HCT116 (cell line): ENCODE results near the gene ROCK2.

ENCODE experiments used
- CEBPB ChIP-seq: IDR thresholded peaks from 2 replicates; pipeline ENCODE4 v1.6.1; 2012; ENCODE audit warnings: low read depth
- TF ChIP-seq, protein P1 (sequence below), 3 experiments: fragments of 200-600 bp in 1 of 3; sonication (generic) in 1 of 3; IDR thresholded peaks in 2 of 3; conservative IDR thresholded peaks in 1 of 3; 2 replicates each; pipeline ENCODE4 v1.5.1; 2012 to 2017; ENCODE audit warnings: low read depth in 2 of 3, low read length in 2 of 3, antibody characterized with exemption in 1 of 3, borderline replicate concordance in 1 of 3, control low read depth in 1 of 3, mild to moderate bottlenecking in 1 of 3, mixed read lengths in 1 of 3, mixed run types in 1 of 3, moderate library complexity in 1 of 3; ENCODE audit not compliant: insufficient read depth in 1 of 3
- TF ChIP-seq, protein P2 (sequence below): IDR thresholded peaks from 2 replicates; pipeline ENCODE4 v1.6.1; 2012
- TF ChIP-seq, protein P3 (sequence below): IDR thresholded peaks from 2 replicates; pipeline ENCODE4 v1.6.1; 2012; ENCODE audit warnings: low read depth

DNA sequence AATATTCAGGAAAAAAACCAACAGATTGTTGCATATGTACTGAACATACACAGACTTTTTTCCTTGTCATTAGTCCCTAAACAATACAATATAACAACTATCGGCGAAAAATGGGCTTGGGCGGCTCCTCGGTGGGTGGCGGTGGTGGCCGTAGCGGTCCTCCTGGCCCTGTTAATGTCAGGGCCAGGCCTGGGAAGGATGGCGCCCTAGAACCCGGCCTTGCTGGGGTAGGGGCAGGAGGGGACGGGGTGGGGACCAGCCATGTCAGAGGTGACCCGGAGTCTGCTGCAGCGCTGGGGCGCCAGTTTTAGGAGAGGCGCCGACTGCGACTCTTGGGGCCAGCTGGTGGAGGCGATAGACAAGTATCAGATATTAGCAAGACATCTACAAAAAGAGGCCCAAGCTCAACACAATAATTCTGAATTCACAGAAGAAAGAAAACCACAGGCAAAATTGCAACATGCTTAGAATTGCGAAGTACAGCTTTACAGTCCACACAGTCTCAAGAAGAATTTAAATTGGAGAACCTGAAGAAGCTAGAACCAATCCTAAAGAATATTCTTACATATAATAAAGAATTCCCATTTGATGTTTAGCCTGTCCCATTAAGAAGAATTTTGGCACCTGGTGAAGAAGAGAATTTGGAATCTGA, 36.5 kb downstream of the ROCK2 start:
- TF ChIP-seq, protein P1, sequence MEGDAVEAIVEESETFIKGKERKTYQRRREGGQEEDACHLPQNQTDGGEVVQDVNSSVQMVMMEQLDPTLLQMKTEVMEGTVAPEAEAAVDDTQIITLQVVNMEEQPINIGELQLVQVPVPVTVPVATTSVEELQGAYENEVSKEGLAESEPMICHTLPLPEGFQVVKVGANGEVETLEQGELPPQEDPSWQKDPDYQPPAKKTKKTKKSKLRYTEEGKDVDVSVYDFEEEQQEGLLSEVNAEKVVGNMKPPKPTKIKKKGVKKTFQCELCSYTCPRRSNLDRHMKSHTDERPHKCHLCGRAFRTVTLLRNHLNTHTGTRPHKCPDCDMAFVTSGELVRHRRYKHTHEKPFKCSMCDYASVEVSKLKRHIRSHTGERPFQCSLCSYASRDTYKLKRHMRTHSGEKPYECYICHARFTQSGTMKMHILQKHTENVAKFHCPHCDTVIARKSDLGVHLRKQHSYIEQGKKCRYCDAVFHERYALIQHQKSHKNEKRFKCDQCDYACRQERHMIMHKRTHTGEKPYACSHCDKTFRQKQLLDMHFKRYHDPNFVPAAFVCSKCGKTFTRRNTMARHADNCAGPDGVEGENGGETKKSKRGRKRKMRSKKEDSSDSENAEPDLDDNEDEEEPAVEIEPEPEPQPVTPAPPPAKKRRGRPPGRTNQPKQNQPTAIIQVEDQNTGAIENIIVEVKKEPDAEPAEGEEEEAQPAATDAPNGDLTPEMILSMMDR (IDR thresholded peaks at IDR 0.05 in 2 of 3, conservative IDR thresholded peaks at IDR 0.05 in 1 of 3; ENCODE audit: borderline replicate concordance in 1 of 3, insufficient read depth in 1 of 3, low read depth in 2 of 3, low read length in 2 of 3), result no peak
- TF ChIP-seq, protein P2, sequence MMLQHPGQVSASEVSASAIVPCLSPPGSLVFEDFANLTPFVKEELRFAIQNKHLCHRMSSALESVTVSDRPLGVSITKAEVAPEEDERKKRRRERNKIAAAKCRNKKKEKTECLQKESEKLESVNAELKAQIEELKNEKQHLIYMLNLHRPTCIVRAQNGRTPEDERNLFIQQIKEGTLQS, result no peak
- TF ChIP-seq CEBPB, result no peak
- TF ChIP-seq, protein P3, sequence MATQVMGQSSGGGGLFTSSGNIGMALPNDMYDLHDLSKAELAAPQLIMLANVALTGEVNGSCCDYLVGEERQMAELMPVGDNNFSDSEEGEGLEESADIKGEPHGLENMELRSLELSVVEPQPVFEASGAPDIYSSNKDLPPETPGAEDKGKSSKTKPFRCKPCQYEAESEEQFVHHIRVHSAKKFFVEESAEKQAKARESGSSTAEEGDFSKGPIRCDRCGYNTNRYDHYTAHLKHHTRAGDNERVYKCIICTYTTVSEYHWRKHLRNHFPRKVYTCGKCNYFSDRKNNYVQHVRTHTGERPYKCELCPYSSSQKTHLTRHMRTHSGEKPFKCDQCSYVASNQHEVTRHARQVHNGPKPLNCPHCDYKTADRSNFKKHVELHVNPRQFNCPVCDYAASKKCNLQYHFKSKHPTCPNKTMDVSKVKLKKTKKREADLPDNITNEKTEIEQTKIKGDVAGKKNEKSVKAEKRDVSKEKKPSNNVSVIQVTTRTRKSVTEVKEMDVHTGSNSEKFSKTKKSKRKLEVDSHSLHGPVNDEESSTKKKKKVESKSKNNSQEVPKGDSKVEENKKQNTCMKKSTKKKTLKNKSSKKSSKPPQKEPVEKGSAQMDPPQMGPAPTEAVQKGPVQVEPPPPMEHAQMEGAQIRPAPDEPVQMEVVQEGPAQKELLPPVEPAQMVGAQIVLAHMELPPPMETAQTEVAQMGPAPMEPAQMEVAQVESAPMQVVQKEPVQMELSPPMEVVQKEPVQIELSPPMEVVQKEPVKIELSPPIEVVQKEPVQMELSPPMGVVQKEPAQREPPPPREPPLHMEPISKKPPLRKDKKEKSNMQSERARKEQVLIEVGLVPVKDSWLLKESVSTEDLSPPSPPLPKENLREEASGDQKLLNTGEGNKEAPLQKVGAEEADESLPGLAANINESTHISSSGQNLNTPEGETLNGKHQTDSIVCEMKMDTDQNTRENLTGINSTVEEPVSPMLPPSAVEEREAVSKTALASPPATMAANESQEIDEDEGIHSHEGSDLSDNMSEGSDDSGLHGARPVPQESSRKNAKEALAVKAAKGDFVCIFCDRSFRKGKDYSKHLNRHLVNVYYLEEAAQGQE, result no peak
